Activated CD4-positive, alpha-beta T cell treated with anti-CD3 and anti-CD28 coated beads, Interleukin-2, Interleukin-4, amounts not matched to agents 100 ng/mL and 50 ng/mL, durations not matched to agents 16 hours and 8 hours (primary cell): ENCODE data around the gene SORCS2.

Source experiments
- DNase-seq: peaks from one replicate; pipeline ENCODE4 v3.0.0-alpha.2; 2020; ENCODE audit warnings: low spot score

The SORCS2 gene

DNA sequence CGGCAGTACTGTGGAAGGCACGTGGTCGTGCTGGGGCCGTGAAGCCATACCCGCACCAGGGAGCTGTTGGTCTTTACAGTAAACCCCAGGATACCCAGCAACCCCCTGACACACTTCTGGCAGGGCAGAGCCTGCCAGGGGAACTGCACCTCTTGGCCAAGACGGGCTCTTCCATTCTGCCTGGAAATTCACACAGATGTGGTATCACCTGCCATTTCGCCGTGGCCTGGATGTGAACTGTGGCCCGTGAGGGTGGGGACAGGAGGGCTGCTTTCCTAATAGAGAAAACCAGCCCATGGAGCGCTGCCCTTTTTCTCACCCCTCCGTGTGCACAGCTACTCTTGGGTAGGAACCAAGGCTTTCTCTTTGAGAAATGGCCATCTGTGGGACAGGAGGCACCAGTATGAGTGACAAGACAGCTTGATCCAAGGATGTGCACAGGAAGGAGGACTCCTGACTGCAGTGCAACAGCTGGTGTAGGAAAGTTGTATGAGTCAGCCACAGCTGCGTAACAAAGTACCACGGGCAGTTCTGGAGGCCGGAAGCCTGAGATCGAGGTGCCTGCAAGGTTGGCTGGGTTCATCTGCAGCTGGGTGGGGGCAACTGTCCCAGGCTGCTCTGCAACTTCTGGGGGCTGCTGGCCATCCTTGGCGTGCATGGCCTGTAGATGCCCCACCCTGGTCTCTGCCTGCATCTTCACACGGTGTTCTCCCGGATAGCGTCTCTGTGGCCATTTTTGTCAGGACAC is 146.7 kb downstream of the SORCS2 start:
- DNase-seq, result no peak

DNA sequence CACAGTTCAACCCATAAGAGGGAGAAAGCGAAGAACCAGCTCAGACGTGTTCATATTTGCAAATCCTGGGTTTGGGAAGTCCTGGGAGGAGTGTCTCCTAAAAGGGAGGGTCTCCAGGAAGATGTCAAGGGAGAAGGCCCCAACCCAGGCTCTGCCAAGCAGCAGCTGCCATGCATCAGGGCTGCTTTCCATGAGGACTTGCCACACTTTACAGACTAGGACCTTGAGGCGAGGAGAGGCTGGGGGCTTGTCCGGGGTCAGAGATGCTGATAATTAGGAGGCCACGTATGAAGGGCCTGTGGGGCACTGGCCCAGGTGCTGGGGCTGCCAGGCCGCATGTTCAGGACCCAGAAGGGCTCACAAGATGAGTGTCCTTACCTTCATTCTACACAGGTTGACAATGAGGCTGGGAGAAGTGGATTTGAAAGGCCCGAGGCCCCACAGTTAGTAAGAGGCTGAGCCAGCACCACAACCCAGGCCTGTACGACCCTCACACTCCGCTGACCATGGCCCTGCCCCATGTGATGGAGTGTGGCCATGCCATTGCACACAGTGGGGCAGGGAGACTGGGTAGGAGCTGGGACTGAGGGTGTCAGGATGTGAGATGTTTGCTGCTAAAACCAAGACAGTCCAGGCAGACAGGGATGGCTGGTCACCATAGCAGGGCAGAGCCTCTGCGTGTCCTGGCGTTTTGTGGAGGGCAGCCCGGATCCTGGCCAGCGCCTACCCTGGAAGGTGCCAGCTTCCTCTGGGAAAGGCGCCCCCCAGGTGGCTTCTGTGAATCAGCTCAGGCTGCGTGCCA is 147.6 kb downstream of the SORCS2 start:
- DNase-seq, result no peak

DNA sequence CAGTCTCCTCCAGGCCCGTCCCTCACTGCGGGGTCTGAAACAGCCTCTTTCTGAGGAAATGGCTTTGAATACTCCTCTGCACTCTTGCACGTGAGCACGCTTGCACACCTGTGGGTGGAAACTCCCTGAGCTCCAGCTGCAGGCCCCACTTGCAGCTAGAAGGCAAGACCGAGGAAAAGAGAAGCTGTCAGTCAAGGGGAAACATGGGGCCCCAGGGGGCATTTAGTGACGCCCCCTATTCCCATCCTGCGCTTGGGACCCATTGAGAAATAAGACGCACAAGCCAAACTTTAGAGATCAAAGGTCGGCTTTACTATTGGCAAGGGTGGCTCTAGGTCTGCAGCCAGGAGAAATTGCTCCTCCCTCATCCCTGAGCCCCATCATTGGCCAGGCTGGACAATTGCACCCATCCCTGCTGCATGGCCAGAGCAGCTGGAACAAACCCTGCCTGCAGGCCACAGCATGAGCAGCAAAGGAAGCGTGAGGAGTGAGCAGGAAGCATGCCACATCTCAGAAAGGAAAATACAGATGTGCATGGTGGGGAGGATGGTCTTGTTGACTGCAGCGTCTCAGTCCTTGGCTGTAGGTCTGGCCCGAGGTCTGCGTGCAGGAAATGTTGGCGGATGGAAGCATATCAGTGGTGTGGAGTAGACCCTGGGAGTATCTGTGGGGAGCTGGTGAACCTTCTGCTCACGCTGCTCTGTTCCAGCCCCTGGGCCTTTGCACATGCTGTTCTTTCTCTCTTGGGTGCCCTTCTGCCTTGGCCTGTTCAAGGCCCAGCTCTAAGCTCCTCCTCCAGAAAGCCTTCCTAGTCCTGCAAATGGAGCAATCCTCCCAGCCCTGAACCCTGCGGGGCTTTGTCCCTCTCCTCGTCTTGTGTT is 148.5 kb downstream of the SORCS2 start:
- DNase-seq, result no peak

DNA sequence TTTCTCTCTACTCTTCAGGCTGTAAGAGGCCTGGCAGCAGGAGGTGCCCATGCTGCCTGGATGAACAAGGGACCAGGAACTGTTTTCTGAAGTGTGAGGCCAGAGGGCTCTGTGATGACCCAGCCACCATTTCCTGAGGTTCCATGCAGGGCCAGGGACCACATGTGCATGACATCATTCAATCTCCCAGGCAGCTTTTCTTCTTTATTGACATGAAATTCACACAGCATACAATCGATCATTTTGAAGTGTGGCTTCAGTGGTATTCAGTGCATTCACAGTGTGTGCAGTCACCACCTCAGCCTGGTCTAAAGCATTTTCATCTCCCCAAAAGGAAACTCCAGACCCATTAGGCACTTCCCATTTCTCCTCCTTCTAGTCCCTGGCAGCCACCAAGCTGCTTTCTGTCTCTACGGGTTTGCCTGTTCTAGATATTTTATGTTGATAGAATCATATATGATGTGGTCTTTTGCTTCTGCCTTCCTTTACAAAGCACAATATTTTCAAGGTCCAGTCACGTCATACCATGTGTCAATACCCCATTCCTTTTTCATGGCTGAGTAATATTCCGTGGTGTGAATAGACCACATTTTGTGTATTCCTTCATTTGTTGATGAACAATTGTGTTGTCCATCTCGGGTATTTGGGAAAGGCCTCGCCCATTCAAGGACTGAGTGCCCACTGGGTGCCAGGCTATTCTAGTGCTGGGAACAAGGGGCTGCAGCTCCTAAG is 149.3 kb downstream of the SORCS2 start:
- DNase-seq, result no peak

DNA sequence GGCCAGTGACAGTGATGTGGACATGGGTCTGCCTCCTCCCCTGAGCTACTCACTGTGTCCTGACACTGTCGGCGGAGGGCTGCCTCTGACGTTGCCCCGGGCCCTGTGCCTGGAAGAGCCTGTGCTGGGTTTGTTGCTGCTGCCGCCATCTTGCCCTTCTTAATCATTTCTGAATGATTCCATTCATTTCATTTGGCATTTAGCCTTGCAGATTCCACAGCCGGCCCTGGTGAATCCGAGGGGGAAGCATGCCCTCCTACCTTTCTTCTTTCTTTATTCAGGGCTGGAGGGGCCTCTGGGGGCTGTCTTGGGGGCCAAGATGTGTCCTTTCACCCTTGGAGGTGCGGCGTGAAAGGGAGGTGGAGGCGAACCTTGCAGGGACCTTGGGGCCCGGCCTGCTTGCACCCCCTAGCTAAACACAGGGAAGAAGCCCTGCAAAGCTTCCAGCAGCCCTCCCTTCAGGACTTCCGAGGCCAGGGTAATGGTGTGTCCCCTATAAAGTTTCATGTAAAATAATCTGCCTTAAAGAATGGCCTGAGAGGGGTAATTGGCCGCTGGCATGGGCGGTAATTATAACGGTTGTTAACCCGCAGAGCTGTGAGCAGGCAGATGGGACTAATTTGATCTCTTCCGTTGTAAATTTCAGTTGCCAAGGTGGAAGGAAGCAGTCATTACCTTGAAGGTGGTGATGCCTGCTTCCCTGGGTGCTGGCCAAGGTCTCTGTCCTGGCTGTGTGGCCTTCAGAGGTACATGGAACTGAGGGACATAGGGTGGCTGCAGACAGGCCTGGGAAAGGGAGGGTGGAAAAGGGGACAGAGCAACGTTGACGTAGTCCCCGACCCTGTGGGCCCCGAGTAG is 150.1 kb downstream of the SORCS2 start:
- no peak for DNase-seq

DNA sequence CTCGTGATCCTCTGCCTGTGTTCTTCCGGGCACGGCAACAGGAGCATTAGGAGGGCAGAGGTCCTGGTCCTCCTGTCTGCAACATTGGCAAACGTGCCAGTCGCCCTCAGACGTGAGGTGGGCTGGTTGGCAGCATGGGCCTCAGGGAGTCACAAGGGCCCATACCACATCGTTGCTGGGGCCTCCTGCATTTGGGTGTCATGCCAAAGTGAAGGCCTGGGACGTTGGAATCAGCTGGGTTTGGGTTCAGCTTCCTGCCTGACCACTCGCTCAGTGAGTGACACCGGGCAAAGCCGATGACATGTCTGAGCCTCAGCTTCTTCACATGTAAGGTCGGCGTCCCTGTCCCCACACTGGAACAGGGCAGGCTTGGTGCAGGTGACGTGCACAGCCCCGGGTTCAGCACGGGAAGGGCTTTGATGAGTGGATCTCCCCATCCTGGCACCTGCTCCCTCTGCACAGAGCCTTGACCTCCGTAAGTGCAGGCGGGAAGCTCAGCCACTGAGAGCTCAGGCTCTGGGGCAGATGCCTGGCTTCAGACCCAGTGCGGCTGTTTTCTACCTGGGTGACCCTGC is 150.8 kb downstream of the SORCS2 start:
- no peak for DNase-seq

DNA sequence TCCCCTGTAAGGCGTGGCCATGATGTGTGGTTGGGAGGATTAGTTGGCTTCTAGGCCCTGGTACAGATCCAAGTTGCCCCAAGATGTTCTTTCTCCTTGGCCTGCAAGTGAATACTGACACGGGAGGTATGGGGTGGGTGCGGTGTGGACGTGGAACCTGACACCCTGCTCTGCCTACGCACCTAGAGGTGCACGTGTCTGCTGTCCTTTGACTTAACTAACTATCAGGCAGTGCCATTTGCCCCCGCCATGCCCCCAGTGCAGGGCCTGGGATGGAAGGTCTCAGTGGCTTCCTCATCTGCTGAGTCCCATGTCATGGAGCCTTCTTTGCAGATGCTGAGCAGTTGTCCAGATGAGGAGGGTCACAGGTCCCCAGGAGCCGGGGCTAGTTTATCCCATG is 151.6 kb downstream of the SORCS2 start:
- DNase-seq, result no peak

DNA sequence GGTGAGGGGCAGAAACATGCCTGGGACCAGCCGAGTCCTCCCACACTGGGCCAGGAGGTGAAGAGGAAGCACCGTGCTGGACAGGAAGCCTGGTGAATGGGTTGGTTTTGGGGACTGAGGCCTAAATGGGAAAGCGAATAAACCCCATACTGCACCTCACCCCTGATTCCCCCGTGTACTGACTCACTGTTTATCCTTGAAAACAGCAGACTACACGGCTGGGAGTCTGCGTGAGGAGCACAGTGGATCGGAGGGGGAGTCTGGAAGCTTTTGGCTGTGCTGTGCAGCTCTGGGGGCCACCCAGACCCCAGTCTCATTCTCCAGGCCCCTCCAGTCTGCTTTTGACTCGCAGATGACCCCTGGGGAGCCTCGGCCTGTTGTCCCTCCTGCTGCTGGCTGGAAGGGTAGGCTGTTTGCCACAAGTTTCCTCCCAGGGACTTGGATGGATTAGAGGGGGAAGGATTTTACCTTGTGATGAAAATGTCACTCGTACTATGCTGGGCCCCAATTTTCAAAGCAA is 152.4 kb downstream of the SORCS2 start:
- no peak for DNase-seq

DNA sequence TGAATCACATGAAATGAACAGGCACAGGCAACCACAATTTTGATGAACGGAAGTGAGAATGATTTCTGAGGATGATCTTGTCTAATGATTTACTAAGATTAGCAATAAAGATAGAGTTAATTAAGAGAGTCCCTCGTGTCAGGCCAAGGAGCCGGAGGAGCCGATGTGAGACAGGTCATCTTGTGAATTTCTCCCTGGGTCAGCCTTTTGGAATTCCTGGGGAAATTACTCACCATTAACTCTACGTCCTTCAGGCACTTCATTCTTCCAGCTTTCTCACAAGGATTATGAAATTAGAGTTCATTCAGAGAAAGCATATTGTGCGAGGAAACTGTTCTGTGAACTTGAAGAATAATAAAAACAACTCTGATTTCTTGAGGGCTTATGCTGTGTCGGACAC is 155.6 kb downstream of the SORCS2 start:
- no peak for DNase-seq

DNA sequence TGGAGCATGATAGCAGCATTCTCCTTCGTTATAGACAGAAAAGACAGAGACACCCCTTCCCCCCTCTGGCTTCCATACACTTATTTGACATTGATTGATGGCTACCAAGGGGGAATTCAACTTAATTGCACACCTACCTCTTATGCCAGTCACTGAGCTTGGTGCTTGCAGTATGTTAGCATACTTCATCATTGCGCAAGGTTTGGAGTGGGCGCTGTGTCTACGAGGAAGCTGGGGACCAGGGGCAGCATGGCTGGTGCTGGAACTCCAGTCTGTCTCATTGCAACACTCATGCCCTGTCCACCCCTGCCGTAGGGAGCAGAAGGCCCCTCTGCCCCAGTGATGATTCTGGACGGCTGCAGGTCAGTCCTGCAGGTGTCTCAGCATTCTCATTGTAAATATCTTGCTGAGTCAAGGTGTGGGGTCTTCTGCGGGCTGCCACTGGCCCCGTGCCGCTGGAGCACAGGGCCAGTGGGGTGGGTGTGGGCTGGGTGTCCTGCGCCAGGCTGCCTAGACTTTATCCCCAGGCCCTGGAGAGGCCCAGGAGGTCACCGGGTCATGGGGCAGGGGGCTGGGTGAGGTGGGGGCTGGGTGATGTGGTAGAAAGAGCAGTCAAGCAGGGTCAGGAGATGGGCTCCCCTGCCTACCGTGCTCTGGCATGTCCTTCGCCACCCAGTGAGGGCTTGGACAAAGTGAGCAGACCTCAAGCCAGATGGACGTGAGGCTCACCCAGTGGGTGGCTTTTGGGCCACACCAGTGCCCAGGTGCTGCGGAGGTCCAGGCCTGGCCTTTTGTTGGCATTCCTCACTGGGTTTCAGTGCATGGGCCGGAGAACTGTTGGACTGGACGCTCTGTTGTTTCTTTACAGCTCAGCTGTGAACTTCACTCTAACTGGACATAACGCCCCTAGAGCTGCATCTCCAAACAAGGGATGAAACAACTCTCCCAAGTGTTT is 156.9 kb downstream of the SORCS2 start:
- no peak for DNase-seq

DNA sequence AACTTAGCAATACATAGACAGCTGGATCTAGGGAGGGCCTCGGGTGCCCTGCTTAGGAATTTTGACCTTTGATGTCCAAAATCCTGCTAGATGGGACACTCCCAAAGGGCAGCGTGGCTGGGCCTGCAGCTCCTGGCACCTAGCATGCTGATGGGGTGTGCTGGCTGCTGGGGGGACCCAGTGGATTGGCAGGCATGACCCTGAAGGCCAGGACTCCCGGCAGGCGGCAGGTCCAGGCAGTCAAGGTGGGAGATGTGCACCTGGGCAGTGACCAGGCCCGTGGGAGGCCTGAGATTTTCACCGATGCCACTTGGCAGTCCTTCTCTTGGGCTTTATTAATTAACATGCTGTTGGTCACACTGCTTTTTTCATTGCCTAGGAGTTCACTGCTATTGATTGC is 158.1 kb downstream of the SORCS2 start:
- DNase-seq, result no peak

DNA sequence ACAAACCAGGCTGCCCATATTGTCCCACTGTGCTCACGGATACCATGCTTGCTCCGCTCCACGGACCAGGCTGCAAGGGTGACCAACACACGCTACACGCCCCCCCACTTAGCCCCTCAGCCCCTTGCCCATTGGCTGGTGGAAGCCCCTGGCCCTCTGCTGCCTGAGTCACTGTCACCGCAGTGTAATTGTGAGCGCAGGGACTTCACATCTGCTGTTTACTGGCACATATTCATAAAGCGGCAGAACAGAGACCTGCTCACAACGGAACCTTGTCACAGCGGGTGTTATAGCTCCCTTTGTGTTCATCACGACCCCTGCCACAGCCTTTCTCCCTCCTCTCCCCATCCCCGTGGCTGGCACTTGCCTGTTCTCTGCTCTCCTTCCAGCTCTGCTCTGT is 158.7 kb downstream of the SORCS2 start:
- DNase-seq, result no peak

DNA sequence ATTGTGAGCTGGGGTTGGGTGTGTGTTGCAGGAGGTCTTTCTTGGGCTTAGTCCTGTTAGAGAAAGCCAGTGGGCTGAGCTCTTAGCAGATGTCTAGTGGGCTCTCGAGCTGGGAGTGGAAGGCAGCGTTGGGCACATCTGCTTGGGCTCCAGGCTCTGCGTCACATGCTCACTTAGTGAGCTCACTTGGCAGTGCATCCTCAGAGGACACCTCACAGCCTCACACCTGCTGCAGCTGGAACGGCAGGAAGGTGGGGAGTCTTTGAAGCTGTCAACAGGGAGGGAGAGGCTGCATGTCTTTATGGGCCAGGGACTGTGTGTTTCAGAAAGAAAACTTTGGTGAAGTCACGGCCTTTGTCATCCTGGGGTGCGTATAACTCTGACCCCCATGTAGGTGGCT is 160.1 kb downstream of the SORCS2 start:
- no peak for DNase-seq

DNA sequence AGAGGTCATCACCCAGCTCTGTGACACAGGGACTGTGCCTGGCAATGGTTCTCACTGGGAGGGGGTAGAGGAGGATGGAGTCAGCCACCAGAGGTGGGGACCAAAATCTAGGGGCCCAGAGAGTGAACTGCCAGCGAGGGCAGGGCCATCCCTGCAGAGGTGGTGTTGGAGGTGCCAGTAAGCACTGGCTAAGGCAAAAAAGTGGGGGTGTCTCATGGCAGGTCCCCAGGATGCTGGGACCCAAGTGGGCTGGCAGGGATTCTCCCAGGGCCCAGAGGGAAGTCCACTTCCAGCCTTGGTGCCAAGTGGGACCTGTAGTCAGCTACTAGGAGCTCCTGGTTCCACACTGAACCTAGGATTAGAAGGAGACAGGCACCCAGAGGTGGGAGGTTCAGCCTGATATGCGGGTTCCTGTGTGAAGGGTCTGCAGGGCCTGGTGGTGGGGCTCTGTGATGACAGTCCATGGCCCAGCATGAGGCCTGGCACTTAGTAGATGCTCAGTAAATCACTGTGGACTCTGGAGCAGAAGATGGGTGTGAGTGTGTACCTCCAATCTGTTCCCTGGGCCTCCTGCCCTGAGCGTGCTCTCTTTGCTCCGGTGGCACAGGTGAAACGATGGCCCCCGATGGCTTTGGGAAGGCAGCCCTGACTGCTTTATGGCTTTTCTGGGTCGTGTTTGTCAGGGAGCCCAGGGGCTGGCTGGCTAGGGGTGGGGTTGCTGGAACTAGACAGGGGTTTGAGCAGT is 160.9 kb downstream of the SORCS2 start:
- DNase-seq, result no peak

DNA sequence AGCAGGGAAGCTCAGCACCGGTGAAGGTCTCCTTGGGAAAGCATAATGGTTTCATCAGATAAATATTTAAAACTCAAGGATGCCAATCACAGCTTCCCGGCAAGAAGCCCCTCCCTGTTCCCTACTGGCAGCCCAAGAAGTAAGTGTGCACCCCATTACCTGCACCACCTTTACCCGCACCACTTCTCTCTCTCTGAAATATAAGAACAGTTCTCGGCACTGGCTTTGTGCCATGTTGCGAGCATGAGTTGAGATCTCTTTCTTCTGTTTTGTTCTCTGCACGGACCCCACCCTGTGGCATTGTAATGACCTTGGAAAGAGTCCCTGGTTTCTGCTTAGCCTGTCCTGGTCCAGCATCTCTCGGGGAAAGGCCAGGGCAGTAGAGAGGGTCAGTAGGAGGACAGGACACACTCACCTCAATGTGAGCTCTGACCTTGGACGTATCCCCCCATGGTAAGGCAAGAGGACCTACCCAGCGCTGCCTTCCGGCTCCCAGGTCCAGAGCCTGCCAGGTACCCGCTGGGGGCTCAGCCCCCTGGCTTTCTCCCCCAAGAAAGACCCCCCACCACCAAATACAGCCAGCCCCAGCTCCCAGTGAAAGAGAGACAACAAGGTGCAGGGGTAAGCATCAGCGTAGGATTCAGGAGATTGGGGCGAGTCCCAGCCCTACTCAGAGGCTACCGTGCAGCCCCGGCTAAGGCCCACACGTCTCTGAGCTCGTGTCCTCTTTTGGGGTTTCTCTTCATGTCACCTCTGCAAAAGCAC is 161.7 kb downstream of the SORCS2 start:
- no peak for DNase-seq

DNA sequence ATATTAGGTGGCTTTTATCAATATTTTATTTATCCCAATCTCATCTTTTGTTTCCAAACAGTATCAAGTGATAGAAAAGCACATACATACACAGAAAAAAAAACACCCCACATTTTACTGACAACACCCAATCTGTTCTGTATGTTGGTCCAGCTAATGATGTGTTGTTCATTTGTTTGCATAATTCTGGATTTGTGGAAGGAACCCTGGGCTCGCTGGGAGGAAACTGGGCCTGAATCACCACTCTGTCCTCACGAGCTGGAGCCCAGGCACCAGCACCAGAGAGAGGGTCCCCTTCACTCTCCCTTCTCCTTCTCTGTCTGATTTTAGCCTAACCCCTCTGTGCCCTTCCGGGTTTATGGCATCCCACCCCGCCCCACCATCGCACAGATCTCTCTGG is 162.6 kb downstream of the SORCS2 start:
- no peak for DNase-seq

DNA sequence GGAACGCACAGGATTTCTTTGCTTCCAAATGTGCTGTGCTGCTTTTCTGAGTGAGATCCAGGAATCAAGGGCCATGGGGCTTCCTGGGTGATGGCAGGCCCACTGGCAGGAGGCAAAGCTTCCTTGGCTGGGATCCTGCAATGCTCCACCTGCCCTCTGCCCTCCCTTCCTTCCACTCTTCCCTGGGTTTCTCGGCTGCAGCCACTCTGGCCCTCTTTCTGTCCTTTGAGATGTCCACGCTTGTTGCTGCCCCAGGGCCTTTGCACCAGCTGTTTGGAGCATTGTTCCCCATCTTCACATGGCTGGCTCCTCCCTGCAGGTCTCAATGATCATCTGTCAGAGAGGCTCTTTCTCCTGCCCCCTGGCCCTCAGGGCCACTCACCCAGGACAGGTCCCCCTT is 163.5 kb downstream of the SORCS2 start:
- no peak for DNase-seq
